Panc1 (cell line): ENCODE results near the gene EPHB2. TPM values are rescaled to one million over a fixed set of nuclear protein-coding genes. Genes with fewer than 3 reads are reported as not detected.

Experiments
- ATAC-seq: fragments of 200-7000 bp; cut with Tn5 transposase; 2 replicates; pipeline ENCODE4 v1.9.1; 2020; ENCODE audit warnings: mild to moderate bottlenecking, moderate library complexity
- BruUV-seq: library from RNA; stranded (reverse); fragments of 400-500 nt; replicated peaks from 2 replicates; lab custom pipeline; 2021; lab: Mats Ljungman, UMichigan
- CTCF ChIA-PET: fragments of 300-600 bp; sonication (Branson Sonifier 250); formaldehyde crosslinking; loops from one replicate; lab custom pipeline; 2022; ENCODE audit warnings: antibody characterized with exemption; lab: Charles Lee
- POLR2A ChIA-PET: fragments of 300-600 bp; sonication (Branson Sonifier 250); formaldehyde crosslinking; loops from one replicate; lab custom pipeline; 2022; ENCODE audit warnings: antibody characterized with exemption; lab: Charles Lee
- DNase-seq: peaks from one replicate; pipeline ENCODE4 v3.0.0-alpha.2; 2010; ENCODE audit warnings: low read depth, low spot score
- H3K27ac ChIP-seq: 2 replicates; pipeline ENCODE4 v1.5.1; 2011; ENCODE audit warnings: mild to moderate bottlenecking, low read length, inconsistent platforms
- H3K27me3 ChIP-seq: fragments of 200-500 bp; sonication (Bioruptor generic); 2 replicates; pipeline ENCODE4 v1.6.0; 2014; ENCODE audit warnings: low read length, inconsistent platforms; ENCODE audit not compliant: control insufficient read depth, insufficient read depth
- H3K36me3 ChIP-seq: fragments of 200-500 bp; sonication (Bioruptor generic); 2 replicates; pipeline ENCODE4 v1.5.1; 2014; ENCODE audit warnings: inconsistent platforms, mild to moderate bottlenecking, low read length, moderate library complexity; ENCODE audit not compliant: control insufficient read depth, insufficient read depth
- H3K4me1 ChIP-seq: 2 replicates; pipeline ENCODE4 v1.5.1; 2011; ENCODE audit warnings: inconsistent platforms, mild to moderate bottlenecking, low read length, moderate library complexity; ENCODE audit not compliant: control insufficient read depth, insufficient read depth
- H3K4me3 ChIP-seq, 2 experiments: 2 replicates each; pipeline ENCODE4 v1.5.1; 2011 to 2012; ENCODE audit warnings: low read depth in 2 of 2, low read length in 2 of 2, mild to moderate bottlenecking in 2 of 2, inconsistent platforms in 1 of 2, moderate library complexity in 1 of 2
- H3K9me3 ChIP-seq: fragments of 200-500 bp; sonication (Bioruptor generic); 2 replicates; pipeline ENCODE4 v1.5.1; 2014; ENCODE audit warnings: low read depth, mild to moderate bottlenecking, inconsistent platforms, low read length, moderate library complexity; ENCODE audit not compliant: control insufficient read depth, insufficient read depth
- POLR2AphosphoS5 ChIP-seq: IDR thresholded peaks from 2 replicates; pipeline ENCODE4 v1.6.1; 2012; ENCODE audit warnings: mild to moderate bottlenecking, low read depth, low read length, moderate library complexity
- SIN3A ChIP-seq: IDR thresholded peaks from 2 replicates; pipeline ENCODE4 v1.6.1; 2012; ENCODE audit warnings: low read depth, mild to moderate bottlenecking, low read length, moderate library complexity, borderline replicate concordance; ENCODE audit not compliant: insufficient read depth
- TCF7L2 ChIP-seq: IDR thresholded peaks from 2 replicates; pipeline ENCODE4 v1.6.1; 2011; ENCODE audit warnings: mild to moderate bottlenecking, low read depth, low read length, inconsistent platforms
- in situ Hi-C: cut with HindIII; loops from 2 replicates; pipeline ENCODE4 v1.10.0; 2016; ENCODE audit warnings: low sequenced_read_pairs, low pct_unique_long_range_greater_than_20kb
- intact Hi-C: fragments of 100-400 bp; cut with micrococcal nuclease; formaldehyde crosslinking; loops from one replicate; pipeline ENCODE4 v1.10.0; 2022; ENCODE audit not compliant: unreplicated experiment
- total RNA-seq: library from RNA; stranded (reverse); gene quantifications from one replicate; pipeline ENCODE4 v1.2.1, GENCODE V29; 2021; ENCODE audit not compliant: unreplicated experiment
- TF ChIP-seq, protein P1 (sequence below): fragments of 450-650 bp; IDR thresholded peaks from 2 replicates; pipeline ENCODE4 v1.5.1; 2017; ENCODE audit warnings: mild to moderate bottlenecking
- TF ChIP-seq, protein P2 (sequence below), 2 experiments: IDR thresholded peaks; 2 replicates each; pipeline ENCODE4 v1.6.1; 2011 to 2012; ENCODE audit warnings: low read depth in 2 of 2, control low read depth in 1 of 2, low read length in 1 of 2, mild to moderate bottlenecking in 1 of 2, moderate library complexity in 1 of 2; ENCODE audit not compliant: insufficient read depth in 1 of 2

Gene EPHB2
- total RNA-seq, 1 experiment from 2014 or later = 29.0 TPM

DNA sequence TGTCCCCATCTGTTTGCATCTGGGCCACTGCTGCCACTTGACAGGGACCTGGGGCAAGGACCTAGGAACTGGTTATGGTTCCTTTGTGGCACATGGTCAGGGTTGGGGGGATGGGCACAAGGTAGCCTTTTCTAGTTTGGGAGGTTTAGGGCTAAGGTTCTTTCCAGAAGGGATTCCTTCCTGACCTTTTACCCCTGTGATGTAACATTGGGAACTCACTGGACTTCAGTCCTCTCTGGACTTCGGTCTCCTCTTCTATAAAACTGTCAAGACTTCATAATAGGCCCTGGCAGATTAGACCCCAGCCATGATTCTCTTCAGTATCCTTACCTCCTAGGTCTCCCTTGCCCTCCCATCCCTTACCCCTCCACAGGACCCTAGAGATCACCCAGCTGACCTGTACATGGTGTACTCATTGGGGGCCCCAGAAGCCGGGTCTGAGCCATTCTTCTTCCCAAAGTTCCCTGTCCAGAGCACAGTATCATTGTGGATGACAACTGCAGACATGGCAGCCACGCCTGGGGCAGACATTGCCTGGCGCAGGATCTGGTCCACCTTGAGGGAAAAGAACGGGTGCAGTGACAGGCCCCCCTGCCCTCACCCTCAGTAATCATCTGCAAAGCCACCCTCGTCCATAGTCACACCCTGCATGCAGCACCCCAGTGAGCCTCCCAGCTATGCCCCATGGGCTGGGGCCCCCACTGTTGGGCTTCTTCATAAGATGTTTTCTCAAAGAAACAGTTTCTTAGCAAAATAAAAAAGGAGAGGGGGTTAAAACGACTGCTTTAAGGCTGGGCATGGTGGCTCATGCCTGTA is 249.1 kb downstream of the EPHB2 start:
- intact Hi-C loops (no loop called here), in situ Hi-C loops (no loop called here)
- Histone ChIP-seq H3K4me1 (no peaks in the 10 kb centered on the region), H3K4me3 (no peak overlapping the region), H3K27me3 (no peaks in the 10 kb centered on the region), H3K27ac (no peak overlapping the region), H3K9me3 (no peaks in the 10 kb centered on the region), H3K36me3 (no peaks in the 10 kb centered on the region)
- ATAC-seq (no peak), DNase-seq (no peak)
- TF ChIP-seq POLR2AphosphoS5 (no peak), TCF7L2 (no peak), SIN3A (no peak)
- TF ChIP-seq, protein P1, sequence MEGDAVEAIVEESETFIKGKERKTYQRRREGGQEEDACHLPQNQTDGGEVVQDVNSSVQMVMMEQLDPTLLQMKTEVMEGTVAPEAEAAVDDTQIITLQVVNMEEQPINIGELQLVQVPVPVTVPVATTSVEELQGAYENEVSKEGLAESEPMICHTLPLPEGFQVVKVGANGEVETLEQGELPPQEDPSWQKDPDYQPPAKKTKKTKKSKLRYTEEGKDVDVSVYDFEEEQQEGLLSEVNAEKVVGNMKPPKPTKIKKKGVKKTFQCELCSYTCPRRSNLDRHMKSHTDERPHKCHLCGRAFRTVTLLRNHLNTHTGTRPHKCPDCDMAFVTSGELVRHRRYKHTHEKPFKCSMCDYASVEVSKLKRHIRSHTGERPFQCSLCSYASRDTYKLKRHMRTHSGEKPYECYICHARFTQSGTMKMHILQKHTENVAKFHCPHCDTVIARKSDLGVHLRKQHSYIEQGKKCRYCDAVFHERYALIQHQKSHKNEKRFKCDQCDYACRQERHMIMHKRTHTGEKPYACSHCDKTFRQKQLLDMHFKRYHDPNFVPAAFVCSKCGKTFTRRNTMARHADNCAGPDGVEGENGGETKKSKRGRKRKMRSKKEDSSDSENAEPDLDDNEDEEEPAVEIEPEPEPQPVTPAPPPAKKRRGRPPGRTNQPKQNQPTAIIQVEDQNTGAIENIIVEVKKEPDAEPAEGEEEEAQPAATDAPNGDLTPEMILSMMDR = no peak
- TF ChIP-seq, protein P2, sequence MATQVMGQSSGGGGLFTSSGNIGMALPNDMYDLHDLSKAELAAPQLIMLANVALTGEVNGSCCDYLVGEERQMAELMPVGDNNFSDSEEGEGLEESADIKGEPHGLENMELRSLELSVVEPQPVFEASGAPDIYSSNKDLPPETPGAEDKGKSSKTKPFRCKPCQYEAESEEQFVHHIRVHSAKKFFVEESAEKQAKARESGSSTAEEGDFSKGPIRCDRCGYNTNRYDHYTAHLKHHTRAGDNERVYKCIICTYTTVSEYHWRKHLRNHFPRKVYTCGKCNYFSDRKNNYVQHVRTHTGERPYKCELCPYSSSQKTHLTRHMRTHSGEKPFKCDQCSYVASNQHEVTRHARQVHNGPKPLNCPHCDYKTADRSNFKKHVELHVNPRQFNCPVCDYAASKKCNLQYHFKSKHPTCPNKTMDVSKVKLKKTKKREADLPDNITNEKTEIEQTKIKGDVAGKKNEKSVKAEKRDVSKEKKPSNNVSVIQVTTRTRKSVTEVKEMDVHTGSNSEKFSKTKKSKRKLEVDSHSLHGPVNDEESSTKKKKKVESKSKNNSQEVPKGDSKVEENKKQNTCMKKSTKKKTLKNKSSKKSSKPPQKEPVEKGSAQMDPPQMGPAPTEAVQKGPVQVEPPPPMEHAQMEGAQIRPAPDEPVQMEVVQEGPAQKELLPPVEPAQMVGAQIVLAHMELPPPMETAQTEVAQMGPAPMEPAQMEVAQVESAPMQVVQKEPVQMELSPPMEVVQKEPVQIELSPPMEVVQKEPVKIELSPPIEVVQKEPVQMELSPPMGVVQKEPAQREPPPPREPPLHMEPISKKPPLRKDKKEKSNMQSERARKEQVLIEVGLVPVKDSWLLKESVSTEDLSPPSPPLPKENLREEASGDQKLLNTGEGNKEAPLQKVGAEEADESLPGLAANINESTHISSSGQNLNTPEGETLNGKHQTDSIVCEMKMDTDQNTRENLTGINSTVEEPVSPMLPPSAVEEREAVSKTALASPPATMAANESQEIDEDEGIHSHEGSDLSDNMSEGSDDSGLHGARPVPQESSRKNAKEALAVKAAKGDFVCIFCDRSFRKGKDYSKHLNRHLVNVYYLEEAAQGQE (IDR thresholded peaks at IDR 0.05; ENCODE audit: insufficient read depth in 1 of 2, low read depth in 2 of 2, low read length in 1 of 2) = no peak
- ChIA-PET POLR2A (no interaction called here), CTCF (no interaction called here)
- no TSS peak for BruUV-seq

DNA sequence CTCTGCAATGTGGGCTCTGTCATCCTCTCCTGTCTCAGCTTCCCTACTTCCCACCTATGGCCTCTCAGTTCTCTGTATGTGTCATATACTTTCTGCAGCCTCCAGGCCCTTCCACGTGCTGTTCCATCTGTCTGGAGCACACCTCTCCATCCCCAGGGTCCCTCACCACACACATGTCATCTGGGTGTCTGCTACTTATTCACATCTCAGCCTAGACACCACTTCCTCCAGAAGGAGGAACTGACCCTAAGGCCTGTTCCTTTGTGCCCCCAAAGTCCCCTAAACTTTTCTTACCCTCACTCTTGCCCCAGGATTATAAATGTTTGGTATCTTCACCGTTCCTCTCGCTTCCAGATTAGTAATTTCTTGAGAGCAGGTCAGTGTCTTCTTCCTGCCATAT is 251.9 kb downstream of the EPHB2 start:
- TF ChIP-seq TCF7L2 (no peak), POLR2AphosphoS5 (no peak), SIN3A (no peak)
- TF ChIP-seq, protein P2 (IDR thresholded peaks at IDR 0.05; ENCODE audit: insufficient read depth in 1 of 2, low read depth in 2 of 2, low read length in 1 of 2) = no peak
- TF ChIP-seq, protein P1 = no peak
- CTCF ChIA-PET = no interaction called here
- POLR2A ChIA-PET = no interaction called here
- Histone ChIP-seq H3K36me3 (no peaks in the 10 kb centered on the region), H3K9me3 (no peaks in the 10 kb centered on the region), H3K4me1 (no peaks in the 10 kb centered on the region), H3K4me3 (no peak overlapping the region), H3K27me3 (no peaks in the 10 kb centered on the region), H3K27ac (no peak overlapping the region)
- no peak for DNase-seq
- in situ Hi-C loops (no loop called here), intact Hi-C loops (no loop called here)
- BruUV-seq = no TSS peak
- no peak for ATAC-seq
